Measurements from ENCODE around the gene VDR.

The VDR gene

DNA sequence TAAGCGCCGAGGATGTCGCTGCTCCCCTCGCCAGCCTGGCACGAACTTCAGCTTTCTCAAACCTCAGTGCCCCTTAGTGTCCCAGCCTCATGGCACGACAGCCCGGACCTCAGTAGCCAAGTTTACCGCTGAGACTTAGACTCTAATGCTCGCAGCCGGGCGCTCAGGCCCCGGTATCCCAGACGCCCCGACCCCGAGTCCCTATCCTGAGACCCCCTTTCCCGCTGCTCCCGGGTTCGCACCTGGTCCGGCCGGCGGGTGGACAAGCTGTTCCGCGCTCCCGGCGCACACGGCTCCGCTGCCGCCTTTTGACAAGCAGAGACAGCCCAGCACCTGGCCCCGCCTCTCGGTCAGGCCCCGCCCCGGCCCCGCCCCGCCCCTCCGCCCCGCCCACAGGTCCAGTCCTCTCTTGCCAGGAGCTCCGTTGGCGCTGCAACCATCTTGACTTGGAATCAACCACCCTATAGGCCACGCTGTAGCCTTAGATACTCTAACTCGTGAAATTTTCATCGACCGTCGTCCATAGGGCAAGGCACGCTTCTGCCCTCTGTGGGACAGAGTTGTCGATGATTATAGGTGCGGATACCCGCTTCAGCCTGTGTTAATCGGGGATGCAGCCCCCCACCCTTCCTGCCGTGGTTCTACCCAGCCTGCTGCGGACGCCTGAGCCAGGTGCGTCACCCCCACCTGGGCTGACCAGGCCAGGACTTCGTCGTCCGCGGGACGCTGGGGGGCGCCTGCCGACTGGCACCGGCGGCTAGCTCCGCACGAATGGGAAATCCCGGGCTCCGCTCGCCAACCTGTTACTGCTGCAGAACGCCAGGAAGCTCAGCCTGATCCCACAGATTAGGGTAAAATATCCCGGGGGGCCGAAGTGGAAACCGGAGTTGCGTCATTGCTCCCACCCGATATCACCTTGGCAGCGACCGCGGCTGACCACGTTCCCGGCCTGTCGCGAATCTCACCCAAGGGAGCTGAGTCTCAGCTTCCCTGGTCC, at the start of gene VDR:
Gene VDR, minus strand, starts transcription at position 282 of the 997 bp plus-strand sequence. CDS start 25,881 bp downstream, outside the sequence.
- no peak for DNase-seq

DNA sequence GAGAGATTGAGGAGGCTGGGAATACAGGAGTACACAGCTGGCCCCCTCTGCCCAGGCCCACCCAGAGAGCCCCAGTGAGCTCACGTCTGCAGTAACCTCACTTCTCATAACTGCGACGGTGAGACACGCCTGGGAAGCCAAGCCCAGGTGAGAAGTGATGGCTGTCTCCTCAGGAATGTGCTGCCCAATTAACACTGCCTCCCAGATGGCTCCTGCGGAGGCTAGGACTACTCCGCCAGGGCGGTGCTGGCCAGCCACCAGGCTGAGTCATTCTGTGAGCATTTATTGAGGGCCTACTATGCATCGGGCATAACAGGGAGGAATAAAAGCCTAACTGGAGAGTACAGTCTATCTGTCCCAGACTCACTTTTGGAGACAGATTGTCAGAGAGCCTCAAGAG, 49.3 kb upstream of the VDR start:
- no peak for DNase-seq

DNA sequence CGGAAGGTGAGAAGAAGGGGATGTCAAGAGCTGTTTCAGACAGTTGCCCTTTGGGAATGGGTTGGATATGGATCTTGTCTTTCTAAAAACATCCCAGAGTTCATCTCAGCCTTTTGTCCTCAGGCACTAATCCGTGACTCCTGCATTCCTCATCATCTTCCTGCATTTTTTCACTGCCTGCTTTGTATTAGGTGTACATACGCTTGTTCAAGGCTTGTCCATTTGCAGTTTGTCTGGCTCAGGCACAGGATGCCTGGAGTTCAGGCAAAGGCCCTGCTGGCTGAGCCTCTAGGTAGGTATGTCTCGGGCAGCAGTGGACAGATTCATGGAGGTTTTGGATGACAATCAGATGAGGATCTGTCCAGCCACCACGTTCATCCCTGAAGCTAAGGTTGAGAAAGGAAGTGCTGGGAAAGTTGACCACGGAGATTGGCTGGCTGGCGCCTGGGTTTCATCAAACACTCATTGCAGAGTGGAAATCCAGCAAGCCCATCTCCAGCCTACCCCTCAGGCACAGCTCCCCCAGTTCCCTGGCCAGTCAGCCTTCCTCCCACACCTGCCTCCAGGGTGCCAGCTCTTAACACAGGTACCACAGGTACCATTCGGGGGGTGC, 46.2 kb upstream of the VDR start:
- DNase-seq: no peak

DNA sequence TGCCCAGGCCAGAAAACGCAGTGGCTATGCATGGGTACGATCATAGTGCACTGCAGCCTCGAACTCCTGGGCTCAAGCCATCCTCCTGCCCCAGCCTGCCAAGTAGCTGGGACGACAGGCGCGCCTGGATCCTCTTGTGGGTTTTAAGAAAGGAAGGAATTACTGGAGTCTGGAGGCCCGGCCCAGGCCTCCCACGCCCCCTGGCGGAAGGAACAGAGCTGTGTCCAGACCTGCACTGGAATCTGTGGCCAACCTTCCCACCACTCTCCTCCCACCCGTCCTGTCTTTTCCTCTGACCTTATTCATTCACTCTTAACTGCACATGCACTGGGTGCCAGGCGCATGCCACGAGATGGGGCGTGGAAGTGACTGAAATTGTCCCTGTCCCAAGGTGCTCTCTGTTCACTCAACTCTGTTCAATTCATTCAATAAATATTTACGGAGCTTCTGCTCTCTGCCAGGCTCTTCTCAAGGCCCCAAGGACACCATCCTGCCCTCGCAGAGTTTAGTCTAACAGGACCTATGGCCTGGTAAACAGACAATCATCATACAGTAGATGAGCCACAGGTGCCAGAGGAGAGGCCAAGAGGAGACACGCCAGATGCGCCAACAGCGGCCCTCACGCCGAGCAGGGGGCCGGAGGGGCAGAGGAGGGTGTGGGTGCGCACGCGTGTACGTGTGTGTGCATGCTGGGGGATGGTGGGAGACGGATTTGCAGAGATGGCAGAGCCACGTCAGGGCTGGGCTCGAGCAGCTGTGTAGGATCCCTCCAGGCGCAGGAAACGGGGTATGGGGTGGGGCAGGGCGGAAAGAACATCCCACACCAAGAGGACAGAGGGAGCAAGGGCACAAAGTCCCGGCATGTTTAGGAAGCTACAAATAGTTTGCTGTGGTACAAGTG, 44.9 kb upstream of the VDR start:
- no peak for DNase-seq

DNA sequence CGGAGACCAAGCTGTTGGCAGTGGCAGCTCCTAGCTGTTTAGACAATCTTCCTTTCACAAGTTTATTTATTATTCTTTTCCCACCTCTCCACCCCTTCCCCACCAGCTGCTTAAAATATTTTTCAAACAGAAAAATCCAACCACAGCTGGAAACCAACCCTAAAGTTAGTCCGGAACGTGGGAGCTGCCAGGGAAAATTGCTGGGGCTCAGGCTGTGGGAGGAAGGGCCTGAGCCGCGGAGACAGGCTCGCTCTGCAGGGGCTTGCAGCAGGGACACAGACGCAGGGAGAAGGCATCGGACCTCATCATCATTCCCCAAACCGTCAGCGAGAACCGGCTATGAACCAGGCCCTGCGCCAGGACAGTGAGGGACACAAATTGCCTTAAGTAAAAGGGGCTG, 42.5 kb upstream of the VDR start:
- no peak for DNase-seq

DNA sequence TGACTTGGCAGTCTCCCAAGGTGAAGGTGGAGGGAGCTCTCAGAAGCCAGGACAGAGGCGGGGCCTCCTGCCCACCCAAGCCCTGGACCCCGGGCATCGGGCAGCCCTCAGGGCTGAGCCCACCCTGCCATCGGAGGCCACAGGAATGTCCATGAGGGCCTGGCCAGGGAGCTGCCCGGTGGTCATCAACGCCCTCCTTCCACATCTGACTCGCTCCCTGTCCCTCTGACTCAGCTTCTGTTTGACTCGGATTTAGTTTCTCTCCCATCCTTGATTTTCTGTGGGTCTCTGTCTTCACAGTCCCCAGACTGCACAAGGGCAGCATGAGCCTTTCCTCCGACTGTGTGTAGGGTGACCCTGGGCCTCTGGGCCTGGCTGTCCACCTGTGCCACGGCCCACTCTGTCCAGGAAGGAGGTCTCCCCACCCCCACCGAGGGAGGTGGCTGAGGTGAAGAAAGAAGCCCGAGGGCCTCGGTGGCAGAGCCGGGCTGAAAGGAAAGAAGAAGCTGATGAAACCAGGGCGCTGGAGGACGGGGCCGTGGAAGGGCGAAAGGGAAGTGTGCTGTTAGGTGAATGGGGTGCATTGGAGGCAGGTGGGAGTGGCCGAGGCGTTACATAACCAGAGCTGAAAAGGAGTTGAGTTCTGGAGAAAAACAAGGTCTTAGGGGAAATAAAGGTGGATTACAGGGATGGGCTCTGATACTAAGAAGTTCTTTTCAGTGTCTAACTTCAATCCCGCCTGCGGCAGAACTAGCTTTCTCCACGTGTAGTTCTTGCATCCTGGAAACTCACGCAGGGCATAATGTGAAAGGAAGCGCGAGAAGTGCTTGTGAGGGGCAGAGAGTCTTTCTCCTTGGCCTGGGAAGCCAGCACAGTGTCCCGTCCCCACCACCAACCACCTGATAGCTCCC, 41.9 kb upstream of the VDR start:
- no peak for DNase-seq

DNA sequence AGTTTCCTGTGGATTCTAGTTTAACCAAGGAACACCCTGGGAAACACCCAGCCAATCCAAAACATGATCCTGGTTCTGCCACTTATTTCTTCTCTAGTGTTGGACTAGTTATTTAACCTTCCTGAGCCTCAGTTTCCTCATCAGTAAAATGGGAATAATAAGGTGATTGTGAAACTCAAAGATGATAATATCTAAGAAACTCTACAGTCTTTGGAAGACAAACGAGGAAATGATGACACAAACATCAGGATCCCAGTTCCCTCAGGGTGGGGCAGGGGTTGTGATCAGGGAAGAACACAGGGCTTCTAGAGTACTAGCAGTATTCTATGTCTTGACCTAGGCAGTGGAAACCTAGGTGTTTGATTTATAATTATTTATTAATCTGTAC, 40.5 kb upstream of the VDR start:
- no peak for DNase-seq

DNA sequence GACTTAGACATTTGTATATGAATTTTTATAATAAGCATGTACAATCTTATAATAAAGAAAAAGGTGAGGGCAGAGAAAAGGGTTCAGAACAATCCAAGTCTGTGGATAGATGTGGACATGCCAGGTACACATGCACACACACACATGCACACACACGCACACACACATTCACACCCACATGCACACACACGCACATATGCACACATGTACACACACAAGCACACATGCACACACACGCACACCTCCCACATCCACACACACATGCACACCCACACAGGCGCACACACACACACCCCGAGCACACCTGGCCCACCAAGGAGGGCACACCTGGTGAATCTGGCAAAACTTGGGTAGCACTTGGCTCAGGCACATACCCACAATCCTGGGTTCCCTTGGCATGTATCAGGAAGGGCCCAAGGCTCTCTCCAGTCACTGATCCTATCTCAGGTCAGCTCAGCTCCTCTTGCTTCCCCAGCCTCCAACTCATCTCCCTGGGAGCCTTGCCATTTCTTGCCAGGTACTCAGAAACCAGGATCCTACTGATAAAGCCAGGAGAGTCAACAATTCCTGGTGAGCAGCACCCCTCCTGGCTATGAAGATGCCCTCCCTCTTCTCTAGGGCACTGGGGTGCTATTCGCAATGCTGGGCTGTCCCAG, 40.0 kb upstream of the VDR start:
- no peak for DNase-seq

DNA sequence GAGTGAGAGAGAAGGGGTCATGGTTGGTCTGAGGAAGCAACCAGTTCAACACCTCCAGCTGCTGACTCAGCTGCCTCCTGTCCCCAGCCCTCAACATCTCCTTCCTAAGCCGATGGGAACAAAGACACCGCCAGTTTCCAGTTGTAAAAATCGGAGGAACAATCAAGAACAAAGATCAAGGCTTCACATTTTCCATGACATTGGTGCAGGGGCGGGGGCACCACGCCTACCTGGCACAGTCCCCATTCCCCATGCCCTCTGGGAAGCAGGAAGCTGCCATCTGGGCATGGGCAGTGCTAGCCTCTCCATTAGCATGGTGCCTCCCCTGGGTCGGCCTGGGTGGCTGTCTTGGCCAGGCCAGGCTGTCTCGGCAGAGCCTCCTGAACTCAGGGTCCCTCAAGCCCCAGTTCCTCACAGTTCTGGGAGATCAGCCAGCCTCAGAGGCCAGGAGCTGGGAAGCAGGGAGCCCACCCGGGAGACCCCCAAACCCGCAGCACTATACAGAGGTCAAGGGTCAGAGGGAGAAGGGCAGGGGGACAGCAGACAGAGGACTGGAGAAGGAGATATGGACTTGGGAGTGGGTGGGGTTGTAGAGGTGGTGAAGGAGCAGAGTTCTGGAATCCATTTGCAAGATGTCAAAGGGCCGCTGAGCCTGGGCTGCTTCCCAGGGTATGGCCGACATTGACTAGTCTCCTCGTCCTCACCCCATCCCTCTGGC, 39.0 kb upstream of the VDR start:
- DNase-seq: no peak

DNA sequence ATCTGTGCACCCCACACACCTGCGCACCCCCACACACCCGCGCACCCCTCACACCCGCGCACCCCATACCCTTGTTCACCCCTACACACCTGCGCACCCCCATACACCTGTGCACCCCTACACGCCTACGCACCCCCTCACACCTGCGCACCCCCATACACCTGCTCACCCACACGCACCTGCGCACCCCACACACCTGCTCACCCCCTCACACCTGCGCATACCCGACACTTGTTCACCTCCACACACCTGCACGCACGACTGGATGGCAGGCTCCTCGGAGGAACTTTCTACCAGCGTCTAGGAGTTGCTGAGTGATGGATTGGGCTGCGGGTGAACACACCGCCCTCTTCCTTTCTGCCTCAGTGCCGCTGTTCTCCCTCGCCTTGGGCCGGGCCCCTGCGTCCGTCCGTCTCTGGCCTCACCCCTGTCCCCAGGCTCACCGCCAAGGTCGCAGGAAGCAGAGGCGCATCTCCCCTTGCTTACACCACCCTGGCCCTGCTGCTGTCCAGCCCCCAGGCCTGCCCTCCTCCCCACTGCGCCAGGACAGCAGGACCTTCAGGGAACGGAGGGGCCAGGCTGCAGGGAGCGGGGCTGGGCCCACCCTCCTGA, 37.9 kb upstream of the VDR start:
- no peak for DNase-seq

DNA sequence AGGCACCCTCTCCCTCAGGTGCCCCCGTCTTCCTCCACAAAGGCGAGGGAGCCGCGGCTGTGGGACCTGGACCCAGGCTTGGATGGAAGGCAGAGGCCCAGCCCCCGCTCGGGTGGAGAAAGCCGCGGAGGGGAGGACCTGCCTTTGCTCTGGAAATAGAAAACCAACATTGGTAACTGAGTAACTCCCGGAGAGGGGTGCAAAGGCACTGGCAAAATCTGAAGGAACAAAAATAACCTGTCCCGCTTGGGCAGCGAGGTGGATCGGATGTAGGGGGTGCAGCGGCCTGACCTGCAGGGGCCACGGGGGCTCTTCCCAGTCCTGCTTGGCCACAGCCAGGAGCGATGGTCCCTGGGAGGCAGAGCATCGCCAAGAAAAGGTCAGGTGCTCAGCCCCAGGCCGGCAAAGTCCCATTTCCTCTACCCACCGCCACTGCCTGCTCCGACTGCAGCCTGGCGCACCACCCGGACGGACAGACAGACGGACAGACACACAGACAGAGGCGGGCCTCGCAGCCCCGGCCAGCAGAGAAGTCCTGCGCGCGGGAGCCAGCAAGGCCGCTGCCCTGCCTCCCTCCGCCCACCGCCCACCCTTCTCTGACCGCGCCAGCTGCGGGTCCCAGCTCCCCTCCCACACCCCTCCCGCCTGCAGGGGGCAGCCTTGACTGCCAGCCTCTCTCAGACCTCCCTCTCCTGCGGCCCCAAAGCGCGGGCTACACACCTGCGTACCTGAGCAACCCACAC, 37.2 kb upstream of the VDR start:
- no peak for DNase-seq

DNA sequence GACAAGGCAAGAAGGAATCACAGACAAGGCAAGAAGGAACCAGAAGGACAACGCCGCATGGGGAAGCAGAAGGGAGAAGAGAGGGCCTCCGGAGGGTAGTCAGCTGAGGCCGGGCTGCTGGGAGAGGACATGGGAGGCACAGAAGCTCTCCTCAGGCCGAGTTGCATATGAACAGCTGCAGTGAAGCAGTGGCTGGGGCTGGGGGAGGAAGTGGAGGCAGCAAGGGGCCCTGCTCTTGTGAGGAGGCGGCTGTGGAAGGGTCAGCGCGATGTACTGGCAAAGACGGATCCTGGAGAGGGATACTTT, 36.6 kb upstream of the VDR start:
- no peak for DNase-seq

DNA sequence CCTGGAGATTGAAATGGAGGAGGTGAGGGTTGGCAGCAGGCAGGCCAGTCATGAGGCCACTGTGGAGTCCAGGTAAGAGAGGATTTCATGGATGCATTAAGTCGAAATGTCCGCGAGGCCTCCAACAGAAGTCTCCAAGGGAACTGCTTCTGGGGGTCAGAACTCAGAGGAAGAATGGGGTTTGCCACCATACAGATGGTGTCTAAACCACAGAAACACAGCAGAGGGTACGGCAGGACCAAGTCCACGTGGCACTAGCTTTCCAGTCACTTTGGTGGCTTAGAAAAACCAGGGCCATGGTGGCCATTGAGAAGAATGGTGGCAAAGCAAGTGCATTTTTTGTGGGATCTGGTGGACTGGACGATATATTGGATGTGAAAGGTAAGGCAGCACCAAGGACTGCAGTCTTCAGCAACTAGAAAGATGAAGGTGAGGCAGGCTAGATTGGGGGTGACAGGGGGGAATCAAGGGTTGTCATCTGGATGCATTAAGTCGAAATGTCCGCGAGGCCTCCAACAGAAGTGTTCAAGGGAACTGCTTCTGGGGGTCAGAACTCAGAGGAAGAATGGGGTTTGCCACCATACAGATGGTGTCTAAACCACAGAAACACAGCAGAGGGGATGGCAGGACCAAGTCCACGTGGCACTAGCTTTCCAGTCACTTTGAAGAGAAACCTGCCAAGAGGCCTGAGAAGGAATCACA, 36.1 kb upstream of the VDR start:
- no peak for DNase-seq

DNA sequence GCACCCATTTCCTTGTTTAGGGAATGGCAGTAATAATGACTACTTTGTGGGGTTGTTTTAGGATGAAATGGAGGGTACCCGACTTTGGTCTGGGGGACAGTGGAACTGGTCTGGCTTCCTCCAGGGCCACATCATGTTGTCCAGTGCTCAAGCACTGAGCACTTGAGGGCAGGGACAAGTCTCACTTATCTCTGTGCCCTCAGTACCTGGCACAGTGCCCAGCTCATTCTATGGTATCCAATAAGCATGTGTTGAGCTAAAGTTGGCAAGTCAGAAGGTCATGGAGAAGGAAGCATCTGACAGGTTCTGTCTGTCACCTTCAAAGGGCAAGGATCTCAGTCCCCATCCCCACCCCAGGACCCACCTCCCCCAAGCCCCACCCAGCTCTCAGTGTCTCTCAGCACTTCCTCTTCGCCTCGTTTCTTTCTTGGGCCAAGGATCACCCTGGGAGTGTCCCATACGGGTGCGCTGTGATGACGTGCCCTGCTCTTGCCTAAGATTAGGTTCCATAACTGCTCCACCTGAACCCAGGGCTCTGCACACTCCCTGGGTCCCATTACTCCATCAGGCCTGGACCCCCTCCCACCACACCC, 34.3 kb upstream of the VDR start:
- DNase-seq: no peak

DNA sequence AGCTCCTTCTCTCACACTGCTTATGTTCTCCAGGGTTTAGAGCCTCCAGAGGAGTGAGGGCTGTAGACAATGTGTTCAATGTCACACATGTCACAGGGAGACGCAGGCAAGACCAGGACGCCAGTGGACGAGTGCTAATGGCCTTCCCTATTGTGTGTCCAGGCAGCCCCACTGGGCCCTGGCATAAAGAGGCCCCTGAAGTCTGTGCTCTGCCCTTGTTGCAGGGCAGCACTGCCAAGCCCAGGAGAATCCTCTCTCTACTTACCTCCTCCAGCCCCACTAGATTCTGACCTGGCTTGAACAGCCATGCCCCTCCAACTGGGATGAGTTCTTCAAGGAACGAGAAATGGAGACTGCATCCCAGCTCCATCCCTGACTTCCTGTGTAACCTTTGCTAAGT, 33.8 kb upstream of the VDR start:
- no peak for DNase-seq

DNA sequence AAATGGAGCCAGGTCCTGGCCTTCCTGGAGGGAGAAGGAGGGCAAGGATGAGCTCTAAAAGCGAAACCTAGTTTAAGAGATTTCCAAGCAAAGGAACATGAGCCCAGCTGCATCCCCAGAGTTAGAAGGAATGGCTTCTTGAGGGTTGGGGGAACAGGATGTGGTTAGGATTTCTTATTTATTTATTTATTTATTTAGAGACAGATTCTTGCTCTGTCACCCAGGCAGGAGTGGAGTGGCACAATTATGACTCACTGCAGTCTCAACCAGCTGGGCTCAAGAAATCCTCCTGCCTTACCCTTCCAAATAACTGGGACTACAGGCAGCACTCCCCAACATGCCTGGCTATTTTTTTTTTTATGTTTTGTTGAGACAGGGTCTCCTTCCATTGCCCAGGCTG, 33.3 kb upstream of the VDR start:
- DNase-seq: no peak

DNA sequence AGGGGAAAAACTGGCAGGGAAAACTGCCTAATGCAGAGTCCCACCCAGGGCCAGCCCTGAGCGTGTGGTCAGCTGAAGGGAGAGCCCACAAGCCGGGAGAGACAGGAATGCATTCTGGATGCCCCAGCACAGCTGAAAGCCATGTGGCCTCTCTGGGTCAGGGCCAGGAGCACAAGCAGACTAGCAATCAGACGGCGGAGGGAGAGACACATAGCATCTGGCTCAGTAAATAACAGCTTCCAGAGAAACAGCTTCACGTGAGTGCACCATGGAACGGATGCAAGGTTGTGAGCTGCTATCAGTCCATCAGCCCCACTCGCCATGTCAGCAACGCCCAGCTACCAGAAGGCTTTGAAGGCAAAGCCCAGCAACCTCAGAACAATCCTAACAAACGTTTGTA, 30.4 kb upstream of the VDR start:
- DNase-seq: no peak

DNA sequence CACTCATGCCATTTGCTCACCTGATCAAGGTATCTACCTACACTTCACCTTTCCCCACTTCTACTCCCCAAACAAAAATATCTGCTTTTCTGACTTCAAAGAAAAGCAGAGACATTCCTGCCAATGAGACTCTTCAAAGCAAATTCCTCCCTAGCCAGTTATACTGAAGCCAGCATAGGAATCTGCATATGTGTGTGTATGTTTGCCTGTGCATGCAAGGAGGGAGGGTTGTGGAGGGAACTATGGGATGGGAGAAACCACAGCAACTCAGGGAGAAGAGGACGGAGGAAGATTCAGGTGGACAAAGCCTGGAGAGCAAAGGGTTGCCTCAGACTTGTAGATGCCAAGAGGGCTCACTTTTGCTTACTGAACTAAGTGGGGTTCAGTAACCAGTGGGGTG, 26.4 kb upstream of the VDR start:
- no peak for DNase-seq

DNA sequence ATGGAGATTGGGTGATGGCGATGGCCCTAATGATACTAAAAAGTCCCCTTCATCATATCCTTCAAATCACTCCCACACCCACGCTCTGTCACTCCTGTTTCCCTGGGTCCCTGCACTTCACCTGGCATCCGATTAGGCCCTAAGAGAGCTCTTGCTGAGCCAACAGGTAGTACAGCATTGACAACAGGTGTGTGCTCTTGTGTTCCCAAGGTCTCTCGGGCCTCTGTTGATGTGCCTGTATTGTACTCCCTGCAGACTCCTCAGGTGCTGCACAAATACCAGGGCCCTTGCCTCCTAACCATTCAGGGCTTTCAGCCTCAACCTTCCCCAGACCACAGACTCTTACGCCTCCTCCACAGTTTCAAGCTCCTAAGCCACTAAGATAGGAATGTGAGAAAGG, 25.8 kb upstream of the VDR start:
- no peak for DNase-seq

All from NCI-H2081 treated with DMSO at 0.1 percent for 48 hours (cell line).